Glomerular visceral epithelial cell (primary cell): ENCODE data around the gene TCP10L.
"Not testable (repeated sequence)": the region's sequence is repeated elsewhere in the genome, so short reads cannot be mapped to it uniquely, and the experiment has no call there.

Experiments
- DNase-seq: peaks from one replicate; pipeline ENCODE4 v3.0.0-alpha.2; 2016; ENCODE audit errors: extremely low spot score

The TCP10L gene

GRCh38 chr21:32554832-32555638, 30.3 kb downstream of the TCP10L start:
- no peak for DNase-seq

DNA sequence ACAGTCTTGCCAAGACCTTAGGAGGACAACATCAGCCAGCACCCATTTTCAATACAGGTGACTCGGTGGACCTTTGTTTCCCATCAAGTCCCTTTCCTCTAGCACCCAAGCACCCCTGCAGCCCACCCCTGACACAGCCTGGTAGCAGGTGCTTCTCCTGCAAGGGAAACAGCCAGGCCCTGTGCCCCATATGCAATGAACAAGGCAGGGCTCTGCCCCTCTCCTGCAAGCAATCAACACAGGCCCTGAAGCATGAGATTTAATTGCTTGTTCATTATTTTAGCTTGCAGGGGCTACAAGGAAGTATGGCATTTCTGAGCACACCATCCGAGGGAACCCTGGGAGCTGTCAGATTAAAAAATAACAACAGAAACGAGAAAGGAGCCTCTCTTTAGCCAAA, 35.4 kb downstream of the TCP10L start:
- no peak for DNase-seq

DNA sequence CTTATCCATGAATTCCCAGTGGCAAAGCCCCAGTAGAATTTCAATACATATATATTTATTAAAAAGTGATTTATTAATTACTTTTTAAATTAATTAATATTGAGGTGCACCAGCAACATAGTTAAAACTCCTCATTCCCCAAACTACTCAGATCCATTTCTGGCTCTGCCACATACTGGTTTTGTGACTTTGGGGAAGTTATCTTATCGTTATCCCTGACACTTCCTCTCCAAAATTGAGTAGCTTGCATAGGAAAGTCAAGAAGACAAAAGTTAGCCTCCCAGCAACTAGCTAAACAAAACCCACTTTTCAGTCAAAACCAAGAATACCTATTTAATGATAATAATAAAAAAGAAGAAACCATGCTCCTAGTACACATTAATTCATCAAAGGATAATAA, 35.9 kb downstream of the TCP10L start:
- DNase-seq = no peak

- no peak for DNase-seq
These were observed 36.3 kb downstream of the TCP10L start for GRCh38 chr21:32548978-32549377.

GRCh38 chr21:32547018-32547417, 38.3 kb downstream of the TCP10L start:
- DNase-seq = no peak

DNA sequence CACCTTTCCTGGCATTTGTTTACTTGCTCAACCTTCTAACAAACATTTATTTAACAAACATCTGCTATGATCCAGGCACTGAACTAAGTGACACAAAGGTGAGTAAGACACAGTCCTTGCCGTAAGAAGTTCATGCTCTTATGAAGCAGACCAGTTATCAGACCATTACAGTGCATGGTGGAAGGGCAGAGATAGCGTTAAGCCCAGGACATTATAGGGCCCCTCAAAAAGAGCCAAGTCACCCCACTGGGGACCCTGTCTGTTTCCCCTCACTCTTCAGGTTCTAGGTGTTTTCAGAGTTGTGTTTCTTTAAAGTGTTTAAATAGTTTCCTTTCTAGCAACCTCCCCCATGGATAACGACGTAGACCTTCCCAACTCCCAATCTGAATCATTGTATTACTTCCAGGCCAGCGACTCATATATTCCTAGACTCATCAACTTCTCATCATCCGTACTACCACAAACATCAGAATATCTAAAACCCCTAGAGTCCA, 39.3 kb downstream of the TCP10L start:
- no peak for DNase-seq

GRCh38 chr21:32544697-32545096, 40.6 kb downstream of the TCP10L start:
- no peak for DNase-seq

DNA sequence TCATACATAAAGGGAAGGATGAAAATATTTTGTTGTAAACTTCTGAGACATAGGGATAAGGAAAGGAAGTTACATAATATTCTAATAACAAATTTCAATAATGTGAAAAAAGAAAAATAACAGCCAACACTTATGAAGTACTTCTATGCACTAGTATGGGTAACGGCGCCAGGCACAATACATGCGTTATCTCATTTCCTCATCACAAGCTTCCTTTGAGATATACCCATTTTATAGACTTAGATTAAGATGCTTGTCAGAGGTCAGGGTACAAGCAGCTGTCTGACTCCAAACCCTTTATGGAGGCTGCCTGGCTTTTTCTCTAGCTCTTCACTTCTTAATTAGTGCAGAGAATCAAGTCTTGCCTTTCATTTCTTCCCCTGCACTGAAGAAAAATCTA, 41.3 kb downstream of the TCP10L start:
- DNase-seq = no peak

DNA sequence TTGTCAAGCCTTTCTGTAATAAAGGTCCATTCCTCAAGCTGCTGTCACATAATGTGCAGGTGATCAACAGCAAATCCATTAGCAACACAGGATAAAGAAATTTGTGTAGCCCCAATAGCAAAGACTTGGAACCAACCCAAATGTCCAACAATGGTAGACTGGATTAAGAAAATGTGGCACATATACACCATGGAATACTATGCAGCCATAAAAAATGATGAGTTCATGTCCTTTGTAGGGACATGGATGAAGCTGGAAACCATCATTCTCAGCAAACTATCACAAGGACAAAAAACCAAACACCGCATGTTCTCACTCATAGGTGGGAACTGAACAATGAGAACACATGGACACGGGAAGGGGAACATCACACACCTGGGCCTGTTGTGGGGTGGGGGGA, 42.3 kb downstream of the TCP10L start:
- not testable (repeated sequence) for DNase-seq

DNA sequence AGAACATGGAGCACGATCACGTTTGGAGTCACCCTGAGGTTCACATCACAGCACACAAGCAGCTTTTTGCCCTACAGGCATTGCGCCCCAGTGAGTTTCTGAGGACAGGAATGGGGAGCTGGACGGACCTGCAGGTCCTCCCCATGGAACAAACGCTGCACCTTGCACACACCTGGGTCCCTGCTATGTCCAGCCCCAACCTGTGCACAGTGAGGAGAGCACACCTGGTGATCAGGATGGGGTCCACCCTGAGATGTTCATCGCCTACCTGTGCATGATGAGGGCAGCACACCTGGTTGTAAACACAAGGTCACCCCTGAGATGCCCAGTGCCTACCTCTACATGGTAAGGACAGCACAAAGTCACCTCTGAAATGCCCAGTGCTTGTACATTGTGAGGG, 45.9 kb downstream of the TCP10L start:
- DNase-seq = no peak

DNA sequence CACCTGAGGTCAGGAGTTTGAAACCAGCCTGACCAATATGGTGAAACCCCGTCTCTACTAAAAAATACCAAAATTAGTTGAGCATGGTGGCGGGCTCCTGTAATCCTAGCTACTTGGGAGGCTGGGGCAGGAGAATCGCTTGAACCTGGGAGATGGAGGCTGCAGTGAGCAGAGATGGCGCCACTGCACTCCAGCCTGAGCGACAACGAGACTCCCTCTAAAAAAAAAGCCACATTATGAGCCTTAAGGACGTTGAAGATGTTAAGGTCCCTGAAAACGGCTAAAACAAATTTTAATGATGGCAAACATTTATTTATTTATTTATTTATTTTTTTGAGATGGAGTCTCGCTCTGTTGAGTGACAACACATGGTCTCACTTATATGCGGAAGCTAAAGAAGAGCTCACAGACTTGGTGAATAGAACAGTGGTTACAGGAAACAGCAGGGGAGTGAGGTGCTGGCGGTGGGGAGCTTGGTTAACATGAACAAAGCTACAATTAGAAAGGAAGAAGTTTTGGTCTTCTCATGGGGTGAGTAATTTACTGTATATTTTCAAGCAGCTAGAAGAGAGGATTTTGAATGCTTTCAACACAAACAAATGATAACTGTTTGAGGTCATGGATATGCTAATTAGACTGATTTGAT, 47.1 kb downstream of the TCP10L start:
- no peak for DNase-seq

DNA sequence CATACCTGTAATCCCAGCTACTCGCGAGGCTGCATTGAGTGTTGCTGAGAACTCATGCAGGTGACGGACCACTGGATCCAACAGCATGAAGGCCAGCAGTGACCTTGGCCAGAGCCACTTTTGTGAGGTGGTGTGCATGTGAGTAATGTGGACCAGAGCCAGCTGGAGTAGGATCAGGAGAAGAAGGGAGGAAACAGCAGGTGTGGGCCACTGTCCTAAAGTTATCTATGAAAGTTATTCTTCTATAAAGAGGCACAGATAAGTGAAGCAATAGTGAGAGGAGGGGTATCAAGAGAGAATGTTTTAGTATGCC, 47.8 kb downstream of the TCP10L start:
- DNase-seq = no peak

DNA sequence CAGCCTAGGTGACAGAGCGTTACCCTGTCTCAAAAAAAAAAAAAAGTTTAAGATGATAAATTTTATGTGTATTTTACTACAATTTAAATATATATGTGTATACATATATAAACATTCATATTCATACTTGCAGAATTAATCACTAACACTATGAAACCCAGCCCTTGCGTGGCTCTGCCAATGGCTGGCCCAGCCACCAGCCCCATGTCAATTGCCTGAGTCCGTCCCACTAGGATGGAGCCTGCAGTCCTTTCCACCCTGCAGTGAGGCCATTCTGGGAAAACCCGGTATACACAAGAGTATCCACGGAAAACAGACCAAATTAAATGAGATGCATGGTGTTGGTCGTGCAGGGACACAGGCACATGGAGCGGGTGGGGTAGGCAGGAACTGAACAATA, 49.7 kb downstream of the TCP10L start:
- no peak for DNase-seq

GRCh38 chr21:32534113-32534512, 51.2 kb downstream of the TCP10L start:
- DNase-seq = no peak

GRCh38 chr21:32533611-32534010, 51.7 kb downstream of the TCP10L start:
- DNase-seq = no peak

DNA sequence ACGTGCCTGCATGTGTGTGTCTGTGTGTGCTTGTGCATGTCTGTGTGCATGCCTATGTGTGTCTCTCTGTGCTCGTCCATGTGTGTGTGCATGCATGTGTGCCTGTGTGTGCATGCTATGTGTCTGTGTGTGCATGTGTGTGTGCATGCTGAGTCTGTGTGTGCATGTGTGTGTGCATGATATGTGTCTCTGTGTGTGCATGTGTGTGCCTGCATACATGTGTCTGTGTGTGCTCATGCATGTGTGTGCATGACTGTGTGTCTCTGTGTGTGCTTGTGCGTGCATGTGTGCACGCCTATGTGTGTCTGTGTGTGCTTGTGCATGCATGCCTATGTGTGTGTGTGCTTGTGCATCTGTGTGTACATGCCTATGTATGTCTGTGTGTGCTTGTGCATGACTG, 52.3 kb downstream of the TCP10L start:
- DNase-seq = no peak

DNA sequence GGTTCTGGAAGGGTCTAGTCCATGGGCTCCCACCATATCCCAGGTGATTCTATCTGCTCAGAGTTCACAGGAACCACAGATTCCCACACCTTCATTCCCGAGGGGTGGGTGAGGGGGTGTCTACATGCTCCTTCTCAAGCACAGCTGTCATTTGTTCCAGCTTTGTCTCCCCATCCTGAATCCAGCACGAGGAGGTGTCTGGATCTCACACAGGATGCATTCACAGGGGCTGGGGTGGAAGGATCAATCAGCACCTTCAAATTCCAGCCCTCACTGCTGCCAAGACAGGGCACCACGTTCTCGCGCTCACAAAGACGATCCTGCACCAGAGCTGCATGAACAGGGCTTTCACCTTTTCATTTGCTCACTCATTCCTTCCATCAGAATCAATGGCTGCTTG, 52.7 kb downstream of the TCP10L start:
- DNase-seq = no peak

- DNase-seq = not testable (repeated sequence)
These were observed 53.8 kb downstream of the TCP10L start for GRCh38 chr21:32531561-32531960.

DNA sequence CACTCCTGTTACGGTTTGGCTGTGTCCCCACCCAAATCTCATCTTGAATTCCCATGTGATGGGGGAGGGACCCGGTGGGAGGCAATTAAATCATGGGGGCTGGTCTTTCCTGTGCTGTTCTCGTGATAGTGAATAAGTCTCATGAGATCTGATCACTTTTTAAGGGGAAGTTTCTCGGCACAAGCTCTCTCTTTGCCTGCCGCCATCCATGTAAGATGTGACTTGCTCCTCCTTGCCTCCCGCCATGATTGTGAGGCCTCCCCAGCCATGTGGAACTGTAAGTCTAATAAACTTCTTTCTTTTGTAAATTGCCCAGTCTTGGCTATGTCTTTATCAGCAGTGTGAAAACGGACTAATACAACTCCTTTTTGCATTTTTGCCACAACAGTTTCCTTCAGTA, 54.5 kb downstream of the TCP10L start:
- not testable (repeated sequence) for DNase-seq

DNA sequence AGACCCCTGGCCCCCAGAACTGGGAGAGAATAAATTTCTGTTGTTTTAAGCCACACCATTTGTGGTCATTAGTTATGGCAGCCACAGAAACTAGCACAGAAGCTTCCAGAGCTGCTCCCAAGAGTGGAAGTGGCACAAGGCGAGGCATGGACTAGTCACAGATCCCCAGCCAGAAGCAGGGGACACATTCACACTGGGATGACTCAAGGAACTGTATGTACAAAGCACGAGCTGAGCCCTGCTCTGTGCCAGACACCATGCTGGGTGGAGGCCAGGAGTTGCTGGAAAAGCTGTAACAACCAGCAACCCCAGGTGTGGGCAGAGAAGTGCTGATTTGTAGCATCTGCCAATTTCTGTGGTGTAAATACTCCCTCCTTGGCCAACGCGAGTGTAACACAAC, 55.6 kb downstream of the TCP10L start:
- DNase-seq = no peak

- no peak for DNase-seq
These were observed 60.0 kb downstream of the TCP10L start for GRCh38 chr21:32525282-32525681.

- DNase-seq = no peak
These were observed 61.2 kb downstream of the TCP10L start for GRCh38 chr21:32523988-32524719.
